LNCaP clone FGC (cell line): ENCODE measurements around the gene LPP.

Experiments used
- DNase-seq: peaks from one replicate; pipeline ENCODE4 v3.0.0-alpha.2; 2011; ENCODE audit warnings: low read depth
- H3K4me3 ChIP-seq: 2 replicates; pipeline ENCODE4 v1.5.1; 2011; ENCODE audit warnings: mild to moderate bottlenecking, low read depth, low read length, control low read depth
- TF ChIP-seq, protein P1 (sequence below): IDR thresholded peaks from 2 replicates; pipeline ENCODE4 v1.5.1; 2012; ENCODE audit warnings: mild to moderate bottlenecking; ENCODE audit not compliant: control insufficient read depth, insufficient read depth; ENCODE audit errors: extremely low read depth

The LPP gene

GRCh38 chr3:188253123-188253793, 99.3 kb downstream of the LPP start:
- TF ChIP-seq, protein P1, sequence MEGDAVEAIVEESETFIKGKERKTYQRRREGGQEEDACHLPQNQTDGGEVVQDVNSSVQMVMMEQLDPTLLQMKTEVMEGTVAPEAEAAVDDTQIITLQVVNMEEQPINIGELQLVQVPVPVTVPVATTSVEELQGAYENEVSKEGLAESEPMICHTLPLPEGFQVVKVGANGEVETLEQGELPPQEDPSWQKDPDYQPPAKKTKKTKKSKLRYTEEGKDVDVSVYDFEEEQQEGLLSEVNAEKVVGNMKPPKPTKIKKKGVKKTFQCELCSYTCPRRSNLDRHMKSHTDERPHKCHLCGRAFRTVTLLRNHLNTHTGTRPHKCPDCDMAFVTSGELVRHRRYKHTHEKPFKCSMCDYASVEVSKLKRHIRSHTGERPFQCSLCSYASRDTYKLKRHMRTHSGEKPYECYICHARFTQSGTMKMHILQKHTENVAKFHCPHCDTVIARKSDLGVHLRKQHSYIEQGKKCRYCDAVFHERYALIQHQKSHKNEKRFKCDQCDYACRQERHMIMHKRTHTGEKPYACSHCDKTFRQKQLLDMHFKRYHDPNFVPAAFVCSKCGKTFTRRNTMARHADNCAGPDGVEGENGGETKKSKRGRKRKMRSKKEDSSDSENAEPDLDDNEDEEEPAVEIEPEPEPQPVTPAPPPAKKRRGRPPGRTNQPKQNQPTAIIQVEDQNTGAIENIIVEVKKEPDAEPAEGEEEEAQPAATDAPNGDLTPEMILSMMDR = no peak
- no peak for DNase-seq
- H3K4me3 ChIP-seq = no peak overlapping the region

DNA sequence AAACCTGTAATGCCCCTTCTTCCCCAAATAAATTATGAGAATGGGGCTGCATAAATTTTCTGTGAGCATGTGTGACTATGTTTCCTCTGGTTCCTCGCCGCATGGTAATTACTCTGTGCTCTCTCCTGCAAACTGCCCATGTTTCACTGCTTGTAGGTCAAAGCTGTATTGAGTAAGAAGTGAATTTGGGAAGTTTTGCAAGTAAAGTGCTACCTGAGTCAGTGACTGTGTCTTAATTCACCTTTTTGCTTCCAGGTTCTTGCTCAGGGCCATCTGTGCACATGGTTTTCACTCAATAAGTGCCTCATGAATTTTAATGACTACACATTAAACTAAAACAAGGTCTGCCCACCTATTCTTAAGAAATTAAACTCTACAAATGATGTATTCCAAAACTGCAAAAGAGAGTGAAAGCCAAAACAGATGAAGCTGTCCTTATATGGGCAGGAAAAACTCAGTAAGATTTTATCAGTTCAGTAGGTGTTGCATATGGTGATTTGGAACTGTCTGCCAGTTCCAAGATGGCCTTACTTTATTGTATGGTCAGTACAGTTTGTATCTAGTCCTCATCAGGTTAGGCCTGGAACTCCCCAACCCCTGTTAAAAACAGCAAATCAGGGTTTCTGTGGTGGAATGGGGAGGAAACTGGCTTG, 100.0 kb downstream of the LPP start:
- DNase-seq = no peak
- H3K4me3 ChIP-seq = no peak overlapping the region
- TF ChIP-seq, protein P1 = no peak

GRCh38 chr3:188254520-188255070, 100.6 kb downstream of the LPP start:
- no peak for DNase-seq
- TF ChIP-seq, protein P1 = no peak
- no peak overlapping the region for H3K4me3 ChIP-seq

DNA sequence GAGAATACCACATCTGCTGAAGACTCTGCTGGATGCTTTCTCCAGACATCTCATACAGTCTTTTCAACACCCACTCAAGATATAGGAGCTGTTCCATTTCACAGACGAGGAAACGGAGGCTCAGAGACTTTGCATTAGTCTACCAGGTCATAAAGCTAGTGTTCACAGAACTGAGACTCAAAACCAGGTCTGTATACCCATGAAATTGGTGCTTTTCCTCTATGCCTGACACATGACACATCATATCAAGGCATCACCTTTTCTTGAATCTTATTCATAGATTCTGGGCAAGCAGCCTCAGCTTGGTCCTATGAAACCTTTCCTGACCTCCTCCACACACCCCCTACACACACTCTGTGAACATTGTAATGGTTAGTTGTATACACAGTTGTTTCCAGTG, 101.2 kb downstream of the LPP start:
- no peak overlapping the region for H3K4me3 ChIP-seq
- DNase-seq = no peak
- TF ChIP-seq, protein P1 = no peak

- DNase-seq = no peak
- TF ChIP-seq, protein P1 = no peak
- H3K4me3 ChIP-seq = no peak overlapping the region
Observed at GRCh38 chr3:188256758-188257157, 102.8 kb downstream of the LPP start.

- TF ChIP-seq, protein P1 = no peak
- H3K4me3 ChIP-seq = no peak overlapping the region
- DNase-seq = no peak
Observed at GRCh38 chr3:188257384-188258026, 103.5 kb downstream of the LPP start.
